ENCODE measurements around the gene PPFIA4. TPM values are rescaled to one million over a fixed set of nuclear protein-coding genes. Genes with fewer than 3 reads are reported as not detected.

PPFIA4 gene
- total RNA-seq, 1 donor from 2014 or later = 11.5 TPM

- Mint-ChIP-seq H3K27ac (no peak overlapping the region), H3K36me3 (ENCODE audit: low read depth) (no peaks in the 10 kb centered on the region)
These were observed 12.0 kb downstream of the PPFIA4 start for GRCh38 chr1:203038217-203038741.

GRCh38 chr1:203038891-203039608 is 12.8 kb downstream of the PPFIA4 start:
- H3K36me3 Mint-ChIP-seq (ENCODE audit: low read depth) = no peaks in the 10 kb centered on the region

More at GRCh38 chr1:203038217-203038741, 12.0 kb downstream of the PPFIA4 start:
- no peaks in the 10 kb centered on the region for H3K27me3 Mint-ChIP-seq (ENCODE audit: insufficient read depth)
- H3K4me3 Mint-ChIP-seq = no peak overlapping the region
- no peaks in the 10 kb centered on the region for H3K9me3 Mint-ChIP-seq
- peaks cover 14% of the 10 kb centered on the region for H3K4me1 Mint-ChIP-seq (ENCODE audit: low read depth)
- intact Hi-C loops (cut with micrococcal nuclease) = no loop called here
- no peak for DNase-seq (ENCODE audit: low spot score)

GRCh38 chr1:203039609-203040512 is 13.6 kb downstream of the PPFIA4 start:
- no peak overlapping the region for H3K4me3 Mint-ChIP-seq
- no peaks in the 10 kb centered on the region for H3K27me3 Mint-ChIP-seq (ENCODE audit: insufficient read depth)
- H3K27ac Mint-ChIP-seq = no peak overlapping the region
- intact Hi-C loops (cut with micrococcal nuclease) = loop anchor here (1.0 kb wide), 2 partner anchors 176 to 229 kb away; no protein-coding TSS in a partner anchor
- DNase-seq (ENCODE audit: low spot score) = no peak
- H3K36me3 Mint-ChIP-seq (ENCODE audit: low read depth) = peaks cover 1% of the 10 kb centered on the region
- H3K4me1 Mint-ChIP-seq (ENCODE audit: low read depth) = peaks cover 14% of the 10 kb centered on the region
- H3K9me3 Mint-ChIP-seq = no peaks in the 10 kb centered on the region

More at GRCh38 chr1:203038891-203039608, 12.8 kb downstream of the PPFIA4 start:
- no peaks in the 10 kb centered on the region for H3K27me3 Mint-ChIP-seq (ENCODE audit: insufficient read depth)
- no peaks in the 10 kb centered on the region for H3K9me3 Mint-ChIP-seq
- H3K27ac Mint-ChIP-seq = no peak overlapping the region
- no peak overlapping the region for H3K4me3 Mint-ChIP-seq
- DNase-seq (ENCODE audit: low spot score) = peak; percentile 48
- intact Hi-C loops (cut with micrococcal nuclease) = loop anchor here (1.0 kb wide), 2 partner anchors 177 to 230 kb away; no protein-coding TSS in a partner anchor
- peaks cover 14% of the 10 kb centered on the region for H3K4me1 Mint-ChIP-seq (ENCODE audit: low read depth)

- H3K36me3 Mint-ChIP-seq (ENCODE audit: low read depth) = peaks cover 3% of the 10 kb centered on the region
- DNase-seq (ENCODE audit: low spot score) = no peak
- H3K27me3 Mint-ChIP-seq (ENCODE audit: insufficient read depth) = no peaks in the 10 kb centered on the region
- no peak overlapping the region for H3K4me3 Mint-ChIP-seq
- no peaks in the 10 kb centered on the region for H3K9me3 Mint-ChIP-seq
- H3K27ac Mint-ChIP-seq = no peak overlapping the region
- H3K4me1 Mint-ChIP-seq (ENCODE audit: low read depth) = peaks cover 14% of the 10 kb centered on the region
- intact Hi-C loops (cut with micrococcal nuclease) = no loop called here
These were observed 14.4 kb downstream of the PPFIA4 start for GRCh38 chr1:203040513-203041275.

- H3K36me3 Mint-ChIP-seq (ENCODE audit: low read depth) = peaks cover 3% of the 10 kb centered on the region
- H3K4me1 Mint-ChIP-seq (ENCODE audit: low read depth) = peaks cover 14% of the 10 kb centered on the region
- H3K27me3 Mint-ChIP-seq (ENCODE audit: insufficient read depth) = no peaks in the 10 kb centered on the region
- no peak overlapping the region for H3K4me3 Mint-ChIP-seq
- no peak for DNase-seq (ENCODE audit: low spot score)
- intact Hi-C loops (cut with micrococcal nuclease) = no loop called here
- no peak overlapping the region for H3K27ac Mint-ChIP-seq
- no peaks in the 10 kb centered on the region for H3K9me3 Mint-ChIP-seq
These were observed 15.2 kb downstream of the PPFIA4 start for GRCh38 chr1:203041351-203041932.

GRCh38 chr1:203043830-203044545 is 17.7 kb downstream of the PPFIA4 start:
- no peak overlapping the region for H3K27ac Mint-ChIP-seq
- peaks cover 15% of the 10 kb centered on the region for H3K4me1 Mint-ChIP-seq (ENCODE audit: low read depth)
- H3K27me3 Mint-ChIP-seq (ENCODE audit: insufficient read depth) = no peaks in the 10 kb centered on the region
- DNase-seq (ENCODE audit: low spot score) = no peak
- peaks cover 6% of the 10 kb centered on the region for H3K36me3 Mint-ChIP-seq (ENCODE audit: low read depth)
- intact Hi-C loops (cut with micrococcal nuclease) = no loop called here
- no peak overlapping the region for H3K4me3 Mint-ChIP-seq
- H3K9me3 Mint-ChIP-seq = no peaks in the 10 kb centered on the region

- DNase-seq (ENCODE audit: low spot score) = no peak
- intact Hi-C loops (cut with micrococcal nuclease) = no loop called here
- Mint-ChIP-seq H3K27ac (no peak overlapping the region), H3K36me3 (ENCODE audit: low read depth) (peaks cover 6% of the 10 kb centered on the region), H3K4me1 (ENCODE audit: low read depth) (peaks cover 9% of the 10 kb centered on the region), H3K27me3 (ENCODE audit: insufficient read depth) (no peaks in the 10 kb centered on the region), H3K4me3 (no peak overlapping the region), H3K9me3 (no peaks in the 10 kb centered on the region)
These were observed 18.4 kb downstream of the PPFIA4 start for GRCh38 chr1:203044546-203045250.

GRCh38 chr1:203045336-203045735 is 19.0 kb downstream of the PPFIA4 start:
- H3K4me1 Mint-ChIP-seq (ENCODE audit: low read depth) = peaks cover 9% of the 10 kb centered on the region

GRCh38 chr1:203045821-203046594 is 19.7 kb downstream of the PPFIA4 start:
- no peak overlapping the region for H3K4me3 Mint-ChIP-seq
- no peaks in the 10 kb centered on the region for H3K27me3 Mint-ChIP-seq (ENCODE audit: insufficient read depth)
- intact Hi-C loops (cut with micrococcal nuclease) = no loop called here
- no peaks in the 10 kb centered on the region for H3K9me3 Mint-ChIP-seq
- DNase-seq (ENCODE audit: low spot score) = no peak
- H3K36me3 Mint-ChIP-seq (ENCODE audit: low read depth) = peaks cover 6% of the 10 kb centered on the region
- H3K27ac Mint-ChIP-seq = no peak overlapping the region
- peaks cover 9% of the 10 kb centered on the region for H3K4me1 Mint-ChIP-seq (ENCODE audit: low read depth)

More at GRCh38 chr1:203045336-203045735, 19.0 kb downstream of the PPFIA4 start:
- intact Hi-C loops (cut with micrococcal nuclease) = no loop called here
- Mint-ChIP-seq H3K27me3 (ENCODE audit: insufficient read depth) (no peaks in the 10 kb centered on the region), H3K9me3 (no peaks in the 10 kb centered on the region), H3K27ac (no peak overlapping the region), H3K36me3 (ENCODE audit: low read depth) (peaks cover 6% of the 10 kb centered on the region), H3K4me3 (no peak overlapping the region)
- DNase-seq (ENCODE audit: low spot score) = no peak

- H3K27me3 Mint-ChIP-seq (ENCODE audit: insufficient read depth) = no peaks in the 10 kb centered on the region
- intact Hi-C loops (cut with micrococcal nuclease) = no loop called here
These were observed 20.8 kb downstream of the PPFIA4 start for GRCh38 chr1:203046984-203047630.

More at GRCh38 chr1:203046984-203047630, 20.8 kb downstream of the PPFIA4 start:
- Mint-ChIP-seq H3K9me3 (no peaks in the 10 kb centered on the region), H3K27ac (no peak overlapping the region), H3K36me3 (ENCODE audit: low read depth) (peaks cover 6% of the 10 kb centered on the region), H3K4me1 (ENCODE audit: low read depth) (peaks cover 9% of the 10 kb centered on the region), H3K4me3 (no peak overlapping the region)
- DNase-seq (ENCODE audit: low spot score) = no peak
